ENCODE data around the gene ENOX1.

Gene ENOX1

DNA sequence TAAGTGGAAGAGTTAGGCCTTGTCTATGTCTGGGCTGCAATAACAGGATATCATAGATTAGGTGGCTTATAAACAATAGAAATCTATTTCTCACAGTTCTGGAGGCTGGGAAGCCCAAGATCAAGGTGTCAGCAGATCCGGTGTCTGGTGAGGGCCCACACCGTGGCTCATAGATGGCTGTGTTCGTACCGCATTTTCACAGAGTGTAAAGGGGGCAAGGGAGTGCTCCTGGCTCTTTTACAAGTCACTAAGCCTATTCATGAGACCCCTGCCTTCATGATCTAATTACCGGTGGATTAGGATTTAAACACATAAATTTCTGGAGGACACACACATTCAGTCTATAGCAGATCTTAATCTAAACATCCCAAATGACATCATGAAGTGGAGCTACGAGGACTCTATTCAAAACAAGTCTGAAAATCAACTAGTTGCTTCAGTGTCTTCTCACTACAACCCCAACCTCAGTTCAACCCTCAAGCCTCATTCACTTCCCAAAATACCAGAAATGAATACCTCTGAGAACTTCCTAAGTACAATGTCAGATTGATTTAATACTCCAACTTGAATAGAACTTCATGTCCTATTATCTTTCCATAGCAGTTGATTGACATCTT lies 23.5 kb downstream of the ENOX1 start:
- H3K27ac ChIP-seq: no peak overlapping the region
- no peak for TF ChIP-seq ZFX (IDR thresholded peaks at IDR 0.05)
- TF ChIP-seq, protein P1, sequence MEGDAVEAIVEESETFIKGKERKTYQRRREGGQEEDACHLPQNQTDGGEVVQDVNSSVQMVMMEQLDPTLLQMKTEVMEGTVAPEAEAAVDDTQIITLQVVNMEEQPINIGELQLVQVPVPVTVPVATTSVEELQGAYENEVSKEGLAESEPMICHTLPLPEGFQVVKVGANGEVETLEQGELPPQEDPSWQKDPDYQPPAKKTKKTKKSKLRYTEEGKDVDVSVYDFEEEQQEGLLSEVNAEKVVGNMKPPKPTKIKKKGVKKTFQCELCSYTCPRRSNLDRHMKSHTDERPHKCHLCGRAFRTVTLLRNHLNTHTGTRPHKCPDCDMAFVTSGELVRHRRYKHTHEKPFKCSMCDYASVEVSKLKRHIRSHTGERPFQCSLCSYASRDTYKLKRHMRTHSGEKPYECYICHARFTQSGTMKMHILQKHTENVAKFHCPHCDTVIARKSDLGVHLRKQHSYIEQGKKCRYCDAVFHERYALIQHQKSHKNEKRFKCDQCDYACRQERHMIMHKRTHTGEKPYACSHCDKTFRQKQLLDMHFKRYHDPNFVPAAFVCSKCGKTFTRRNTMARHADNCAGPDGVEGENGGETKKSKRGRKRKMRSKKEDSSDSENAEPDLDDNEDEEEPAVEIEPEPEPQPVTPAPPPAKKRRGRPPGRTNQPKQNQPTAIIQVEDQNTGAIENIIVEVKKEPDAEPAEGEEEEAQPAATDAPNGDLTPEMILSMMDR (conservative IDR thresholded peaks at IDR 0.05): no peak

GRCh38 chr13:43761616-43762315 lies 25.0 kb downstream of the ENOX1 start:
- TF ChIP-seq, protein P1 (conservative IDR thresholded peaks at IDR 0.05): no peak
- no peak overlapping the region for H3K27ac ChIP-seq

GRCh38 chr13:43760257-43760656 lies 26.5 kb downstream of the ENOX1 start:
- no peak overlapping the region for H3K27ac ChIP-seq
- no peak for TF ChIP-seq ZFX (IDR thresholded peaks at IDR 0.05)
- TF ChIP-seq, protein P1 (conservative IDR thresholded peaks at IDR 0.05): no peak

DNA sequence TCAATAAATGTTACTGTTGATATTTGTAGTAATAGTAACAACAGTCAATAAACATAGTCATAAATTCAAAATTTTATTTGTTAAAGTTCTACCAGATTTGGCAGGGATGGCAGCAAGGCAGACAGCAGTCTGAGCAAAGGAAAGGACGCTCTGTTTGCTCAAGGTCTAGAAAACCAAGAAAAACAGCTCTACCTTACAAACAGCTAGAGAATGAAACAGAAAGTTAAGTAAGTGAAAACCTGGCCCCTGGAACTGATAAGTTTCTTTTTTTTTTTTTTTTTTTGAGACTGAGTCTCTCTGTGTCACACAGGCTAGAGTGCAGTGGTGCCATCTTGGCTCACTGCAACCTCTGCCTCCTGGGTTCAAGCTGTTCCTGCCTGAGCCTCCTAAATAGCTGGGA lies 27.9 kb downstream of the ENOX1 start:
- TF ChIP-seq, protein P1 (conservative IDR thresholded peaks at IDR 0.05): no peak
- no peak for TF ChIP-seq ZFX (IDR thresholded peaks at IDR 0.05)
- H3K27ac ChIP-seq: peak overlapping the region; percentile 68

DNA sequence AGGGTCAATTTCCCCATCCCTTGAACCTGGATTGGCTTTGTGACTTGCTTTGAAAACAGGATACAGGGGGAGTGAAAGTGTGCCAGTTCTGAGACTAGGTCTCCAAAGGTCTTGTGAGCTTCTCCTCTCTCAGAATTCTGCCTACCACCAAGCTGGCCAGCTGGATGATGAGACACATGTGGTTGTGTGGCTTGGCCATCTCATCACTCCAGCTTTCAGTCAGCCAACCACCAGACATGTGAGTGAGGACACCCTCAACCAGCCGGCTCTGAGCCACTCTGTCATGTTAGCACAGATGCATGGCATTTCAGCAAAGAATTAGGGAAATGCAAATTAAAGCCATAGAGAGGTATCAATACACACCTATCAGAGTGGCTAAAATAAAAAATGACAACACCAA lies 29.5 kb downstream of the ENOX1 start:
- TF ChIP-seq, protein P1 (conservative IDR thresholded peaks at IDR 0.05): no peak
- TF ChIP-seq ZFX (IDR thresholded peaks at IDR 0.05): no peak
- no peak overlapping the region for H3K27ac ChIP-seq

DNA sequence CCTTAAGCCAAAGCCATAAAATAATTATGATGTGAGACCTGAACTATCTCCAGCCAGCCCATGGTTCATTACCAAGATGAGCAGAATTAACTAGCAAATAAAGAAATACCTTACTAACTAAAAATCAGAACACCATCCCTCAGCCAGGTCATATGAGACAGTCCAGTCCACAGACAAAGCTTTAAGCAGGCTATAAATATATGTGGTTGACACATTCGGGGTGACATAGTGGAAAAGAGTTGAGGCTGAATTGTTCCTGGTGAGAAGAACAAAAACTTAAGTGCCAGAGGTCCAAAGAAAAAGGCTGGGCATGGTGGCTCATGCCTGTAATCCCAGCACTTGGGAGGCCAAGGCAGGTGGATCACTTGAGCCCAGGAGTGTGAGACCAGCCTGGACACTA lies 30.9 kb downstream of the ENOX1 start:
- no peak for TF ChIP-seq ZFX (IDR thresholded peaks at IDR 0.05)
- TF ChIP-seq, protein P1 (conservative IDR thresholded peaks at IDR 0.05): no peak
- no peak overlapping the region for H3K27ac ChIP-seq

DNA sequence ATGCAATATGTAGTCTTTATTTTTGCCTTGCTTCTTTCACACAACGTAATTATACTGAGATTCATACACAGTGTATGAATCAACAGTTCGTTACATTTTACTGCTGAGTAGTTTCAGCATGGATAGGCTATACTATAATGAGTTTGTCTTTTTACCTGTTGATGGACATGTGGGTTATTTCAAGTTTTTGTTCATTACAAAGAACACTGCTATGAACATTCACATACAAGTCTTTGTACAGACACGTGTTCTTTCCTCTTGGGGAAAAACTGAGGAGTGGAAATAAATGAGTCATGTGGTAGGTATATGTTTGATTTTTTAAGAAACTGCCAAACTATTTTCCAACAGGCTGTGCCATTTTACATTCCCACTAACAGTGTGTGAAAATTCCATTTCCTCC lies 35.1 kb downstream of the ENOX1 start:
- TF ChIP-seq, protein P1 (conservative IDR thresholded peaks at IDR 0.05): no peak
- no peak overlapping the region for H3K27ac ChIP-seq

All from C4-2B (cell line).